Eye (tissue), 1 donor: ENCODE measurements around the gene MTHFR.
"Not testable (repeated sequence)": the region's sequence is repeated elsewhere in the genome, so short reads cannot be mapped to it uniquely, and the experiment has no call there.

Experiments
- DNase-seq: peaks from one replicate; pipeline ENCODE4 v3.0.0-alpha.2; 2015

The MTHFR gene

GRCh38 chr1:11831945-11832725 is 26.4 kb upstream of the MTHFR start:
- no peak for DNase-seq

- DNase-seq, result no peak
These were observed 22.7 kb upstream of the MTHFR start for GRCh38 chr1:11828511-11828910.

DNA sequence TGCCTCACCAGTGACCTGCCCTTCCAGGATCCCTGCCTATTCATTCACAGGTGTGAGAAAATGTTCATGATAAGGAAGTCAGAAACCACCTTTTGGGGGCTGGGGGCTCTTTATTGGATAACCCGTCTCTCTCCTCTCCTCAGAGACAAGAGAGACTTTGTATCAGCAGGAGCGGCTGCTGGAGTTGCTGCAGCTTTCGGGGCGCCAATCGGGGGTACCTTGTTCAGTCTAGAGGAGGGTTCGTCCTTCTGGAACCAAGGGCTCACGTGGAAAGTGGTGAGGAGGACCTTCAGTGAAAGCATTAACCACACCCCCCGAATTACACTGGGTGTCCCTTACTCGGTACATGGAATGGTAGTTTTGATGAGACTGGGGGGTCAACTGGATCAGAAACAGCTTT is 21.2 kb upstream of the MTHFR start:
- DNase-seq, result no peak

GRCh38 chr1:11825131-11825530 is 19.4 kb upstream of the MTHFR start:
- DNase-seq, result no peak

DNA sequence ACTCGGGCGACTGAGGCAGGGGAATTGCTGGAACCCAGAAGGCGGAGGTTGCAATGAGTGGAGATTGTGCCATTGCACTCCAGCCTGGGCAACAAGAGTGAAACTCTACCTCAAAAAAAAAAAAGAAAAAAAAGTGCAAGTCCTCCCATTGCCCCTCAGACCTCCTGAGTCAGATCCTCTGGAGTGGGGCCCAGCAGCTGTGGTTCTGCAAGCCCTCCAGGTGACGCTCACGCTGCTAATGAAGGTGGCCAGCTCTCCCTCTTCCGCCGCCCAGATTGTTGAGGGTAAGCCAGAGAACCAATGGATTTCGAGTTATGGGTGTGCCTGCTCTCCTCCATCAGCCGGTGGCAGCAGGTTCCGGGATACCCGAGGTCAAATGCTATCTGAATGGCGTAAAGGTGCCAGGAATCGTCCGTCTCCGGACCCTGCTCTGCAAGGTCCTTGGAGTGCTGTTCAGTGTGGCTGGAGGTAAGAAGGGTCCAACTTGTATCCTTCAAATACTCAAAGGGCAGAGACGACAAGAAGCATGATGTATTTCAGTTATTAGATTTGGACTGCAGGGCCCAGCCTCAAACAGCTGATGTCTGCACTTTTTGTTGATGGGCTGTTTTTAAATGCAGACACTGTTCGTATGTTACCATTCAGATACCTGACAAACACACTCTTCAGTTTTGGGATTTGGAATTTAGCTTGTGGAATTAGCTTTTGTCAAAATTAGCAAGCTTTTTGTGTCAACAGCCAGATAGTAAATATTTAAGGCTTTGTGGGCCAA is 17.8 kb upstream of the MTHFR start:
- DNase-seq, result no peak

- DNase-seq, result no peak
These were observed 16.3 kb upstream of the MTHFR start for GRCh38 chr1:11822091-11822490.

DNA sequence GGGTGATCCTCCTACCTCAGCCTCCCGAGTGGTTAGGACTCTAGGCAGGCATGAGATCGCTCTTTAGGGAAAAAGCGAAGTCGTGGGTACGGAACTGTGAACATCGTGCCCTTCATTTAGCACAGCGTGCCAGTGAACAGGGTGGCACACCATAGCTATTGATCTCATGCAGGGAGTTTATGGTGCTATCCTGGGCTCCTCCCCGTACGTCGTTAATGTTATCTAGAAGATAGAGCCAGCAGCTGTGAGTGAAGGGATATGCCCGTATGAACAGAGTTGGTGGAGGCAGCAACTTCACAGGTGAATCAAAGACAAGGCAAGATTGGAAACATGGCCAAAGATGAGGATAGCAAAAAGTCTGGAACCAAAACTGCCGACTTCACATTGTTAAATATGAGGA is 11.4 kb upstream of the MTHFR start:
- no peak for DNase-seq

DNA sequence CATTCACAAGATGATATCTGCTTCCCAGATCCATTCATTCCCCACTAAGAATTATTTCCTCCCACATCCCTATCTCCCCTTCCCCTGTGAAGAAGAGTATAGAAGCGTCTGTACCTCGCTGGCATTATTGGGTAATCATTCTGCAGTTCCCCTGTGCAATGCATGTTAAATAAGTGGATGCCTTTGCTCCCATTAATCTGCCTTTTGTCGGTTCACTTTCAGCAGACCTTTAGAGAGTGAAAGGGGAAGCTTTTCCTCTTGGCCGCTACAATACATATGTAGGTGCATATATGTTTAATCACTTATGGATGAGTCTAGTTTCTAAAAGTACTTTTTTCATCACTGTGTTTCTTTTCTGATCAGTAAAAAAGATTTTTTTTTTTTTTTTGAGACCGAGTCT is 7.3 kb upstream of the MTHFR start:
- no peak for DNase-seq

GRCh38 chr1:11807133-11807532 is 1.4 kb upstream of the MTHFR start:
- DNase-seq, result no peak

- no peak for DNase-seq
These were observed 658 bp upstream of the MTHFR start for GRCh38 chr1:11806307-11806936.

GRCh38 chr1:11804666-11805421 is 920 bp downstream of the MTHFR start:
- DNase-seq, result peak; percentile 55

GRCh38 chr1:11803924-11804665 is 1.7 kb downstream of the MTHFR start:
- DNase-seq, result not testable (repeated sequence)

GRCh38 chr1:11802973-11803885 is 2.5 kb downstream of the MTHFR start:
- peak; percentile 97 for DNase-seq

DNA sequence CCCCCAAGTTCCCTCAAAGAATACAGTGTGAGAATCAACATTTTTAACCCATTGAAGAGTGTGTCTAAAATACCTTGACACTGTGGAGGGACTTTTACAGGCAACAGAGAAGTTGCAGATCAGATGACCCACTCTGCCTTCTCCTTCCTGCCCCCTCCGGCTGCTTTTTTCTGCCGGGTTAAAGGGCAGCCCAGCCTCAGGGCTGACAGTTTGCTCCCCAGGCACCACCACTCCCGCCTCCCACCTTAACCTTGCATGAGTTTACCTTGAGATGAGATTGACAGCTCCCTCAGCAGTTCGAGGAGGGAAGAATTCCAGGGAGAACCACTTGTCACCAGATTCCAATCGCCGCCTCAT is 3.2 kb downstream of the MTHFR start:
- peak; percentile 31 for DNase-seq

- no peak for DNase-seq
These were observed 4.9 kb downstream of the MTHFR start for GRCh38 chr1:11800756-11801433.

- no peak for DNase-seq
These were observed 5.4 kb downstream of the MTHFR start for GRCh38 chr1:11800391-11800755.

GRCh38 chr1:11799896-11800295 is 5.9 kb downstream of the MTHFR start:
- no peak for DNase-seq

DNA sequence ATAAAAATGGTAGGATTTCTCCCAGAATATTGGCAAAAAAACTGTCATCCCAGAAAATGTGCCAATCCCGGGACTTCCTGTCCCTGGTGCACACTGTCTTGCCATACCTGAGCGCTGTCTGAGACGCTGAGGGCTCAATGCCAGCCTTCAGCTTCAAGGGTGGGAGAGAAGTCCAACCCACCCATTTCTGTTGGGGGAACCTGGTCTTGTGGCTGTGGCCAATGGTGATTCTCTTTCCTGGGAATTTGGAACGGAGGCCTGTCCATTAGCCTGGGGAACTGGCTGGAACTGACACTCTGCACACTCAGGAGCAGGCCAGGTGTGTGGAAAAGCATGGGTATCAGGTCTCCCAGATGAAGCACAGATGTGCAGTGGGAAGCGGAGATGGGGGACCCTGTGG is 6.7 kb downstream of the MTHFR start:
- DNase-seq, result no peak

DNA sequence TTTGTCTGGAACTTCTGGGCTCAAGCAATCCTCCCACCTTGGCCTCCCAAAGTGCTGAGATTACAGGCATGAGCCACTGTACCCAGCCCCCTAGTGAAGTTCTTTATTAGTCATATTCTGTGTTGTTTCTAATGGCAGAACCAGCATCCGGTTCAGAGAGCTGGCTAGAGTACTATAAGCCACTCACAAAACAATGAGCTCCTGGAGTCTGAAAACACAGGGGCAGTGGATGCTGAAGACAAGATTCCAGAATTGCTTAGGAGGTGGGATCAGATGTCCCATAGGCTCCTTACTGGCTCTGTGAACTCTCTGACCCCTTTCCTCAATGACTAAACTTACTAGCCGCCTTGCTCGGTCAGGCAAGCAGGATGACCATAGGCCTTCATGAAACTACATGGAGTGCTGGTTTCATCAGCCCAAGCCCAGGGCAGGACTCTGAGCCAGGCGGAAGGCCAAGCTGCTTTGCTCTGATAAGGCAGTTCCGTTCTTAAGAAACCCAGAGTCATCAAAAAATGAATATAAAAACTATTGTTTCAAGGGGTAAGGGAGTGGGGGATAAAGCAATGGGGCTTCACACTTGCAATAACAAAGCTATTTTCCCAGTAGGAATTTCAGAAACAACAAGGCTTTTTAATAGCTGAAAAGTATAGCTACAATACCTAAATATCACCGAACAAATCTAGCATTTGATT is 8.1 kb downstream of the MTHFR start:
- no peak for DNase-seq
